Skin of body (tissue), 2 donors: ENCODE measurements around the gene VPS54. TPM values are rescaled to one million over a fixed set of nuclear protein-coding genes. Genes with fewer than 3 reads are reported as not detected.
A peak's percentile ranks its signal among the peaks of the same experiment; 100 is the strongest.

ENCODE experiments used
- DNase-seq: peaks from one replicate; lab custom pipeline; 2025; lab: John Stamatoyannopoulos, UW
- total RNA-seq: library from RNA; depleted of rRNA; stranded (reverse); fragments of >200 nt; gene quantifications from one replicate; pipeline ENCODE4 v1.2.3, GENCODE V29; 2014

The VPS54 gene, protein sequence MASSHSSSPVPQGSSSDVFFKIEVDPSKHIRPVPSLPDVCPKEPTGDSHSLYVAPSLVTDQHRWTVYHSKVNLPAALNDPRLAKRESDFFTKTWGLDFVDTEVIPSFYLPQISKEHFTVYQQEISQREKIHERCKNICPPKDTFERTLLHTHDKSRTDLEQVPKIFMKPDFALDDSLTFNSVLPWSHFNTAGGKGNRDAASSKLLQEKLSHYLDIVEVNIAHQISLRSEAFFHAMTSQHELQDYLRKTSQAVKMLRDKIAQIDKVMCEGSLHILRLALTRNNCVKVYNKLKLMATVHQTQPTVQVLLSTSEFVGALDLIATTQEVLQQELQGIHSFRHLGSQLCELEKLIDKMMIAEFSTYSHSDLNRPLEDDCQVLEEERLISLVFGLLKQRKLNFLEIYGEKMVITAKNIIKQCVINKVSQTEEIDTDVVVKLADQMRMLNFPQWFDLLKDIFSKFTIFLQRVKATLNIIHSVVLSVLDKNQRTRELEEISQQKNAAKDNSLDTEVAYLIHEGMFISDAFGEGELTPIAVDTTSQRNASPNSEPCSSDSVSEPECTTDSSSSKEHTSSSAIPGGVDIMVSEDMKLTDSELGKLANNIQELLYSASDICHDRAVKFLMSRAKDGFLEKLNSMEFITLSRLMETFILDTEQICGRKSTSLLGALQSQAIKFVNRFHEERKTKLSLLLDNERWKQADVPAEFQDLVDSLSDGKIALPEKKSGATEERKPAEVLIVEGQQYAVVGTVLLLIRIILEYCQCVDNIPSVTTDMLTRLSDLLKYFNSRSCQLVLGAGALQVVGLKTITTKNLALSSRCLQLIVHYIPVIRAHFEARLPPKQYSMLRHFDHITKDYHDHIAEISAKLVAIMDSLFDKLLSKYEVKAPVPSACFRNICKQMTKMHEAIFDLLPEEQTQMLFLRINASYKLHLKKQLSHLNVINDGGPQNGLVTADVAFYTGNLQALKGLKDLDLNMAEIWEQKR
- total RNA-seq: 34.3 TPM

DNA sequence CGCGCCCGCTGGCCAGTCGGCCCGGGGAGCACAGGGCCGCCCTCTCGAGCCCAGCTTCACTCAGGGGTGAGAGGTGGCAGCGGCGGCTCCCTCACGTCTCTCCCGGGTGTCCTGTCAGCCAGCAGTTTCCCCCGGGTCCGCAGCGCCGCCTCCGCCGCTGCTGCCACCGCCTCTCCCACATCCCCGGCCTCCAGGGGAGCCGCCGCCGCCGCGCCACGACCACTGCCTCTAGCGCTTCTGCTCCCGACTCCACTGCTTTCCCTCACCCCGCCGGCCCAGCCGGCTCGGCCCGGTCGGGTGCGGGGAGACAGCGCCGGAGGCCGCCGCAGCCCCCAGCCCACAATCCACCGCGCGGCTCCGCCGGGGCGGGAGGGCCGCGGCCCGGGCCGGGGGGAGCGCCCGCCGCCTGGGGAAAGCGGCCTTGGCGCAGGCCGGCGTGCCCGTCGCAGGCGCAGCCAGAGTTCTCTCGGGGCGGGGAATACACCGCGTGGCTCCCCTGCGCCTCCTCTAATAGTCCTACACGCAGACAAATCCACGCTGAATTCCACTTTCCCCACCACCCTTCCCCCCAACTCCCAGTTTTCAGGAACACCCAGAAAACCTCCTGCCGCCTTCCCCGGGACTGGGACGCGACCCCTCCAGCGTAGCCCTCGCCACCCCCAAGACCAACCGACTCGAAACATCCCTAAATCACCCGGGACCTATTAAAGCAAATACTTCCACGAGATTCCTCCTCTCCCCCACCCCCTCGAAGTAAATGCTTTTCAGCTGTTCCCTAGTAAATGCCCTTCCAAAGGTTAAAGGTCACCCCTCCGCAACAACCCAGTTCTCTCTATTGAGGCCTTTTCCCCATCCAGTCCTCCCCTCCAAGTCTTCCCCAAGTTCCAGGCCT lies at the start of gene VPS54:
Gene VPS54 (minus strand): TSS at position 346 of the 892 bp plus-strand sequence. CDS start 35,429 bp downstream, outside the sequence.
- DNase-seq: peak; percentile 61

DNA sequence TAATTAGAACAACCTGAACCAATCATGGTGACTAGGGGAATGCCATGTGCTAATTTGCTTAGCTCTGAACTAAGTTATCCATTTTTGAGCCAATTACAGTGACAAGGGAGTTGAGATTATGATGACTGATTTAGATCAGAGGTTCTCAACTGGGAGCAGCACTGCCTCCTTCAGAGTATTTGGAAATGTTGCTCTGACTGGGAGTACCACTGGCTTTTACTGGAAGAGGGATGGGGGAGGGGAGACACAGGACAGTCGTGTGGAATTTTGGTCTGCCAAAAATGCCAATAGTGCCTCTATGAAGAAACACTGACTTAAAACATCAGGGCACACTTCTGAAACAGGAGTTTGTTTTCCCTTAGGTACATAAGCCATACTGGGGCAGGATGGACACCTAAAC lies 48.1 kb upstream of the VPS54 start:
- no peak for DNase-seq

DNA sequence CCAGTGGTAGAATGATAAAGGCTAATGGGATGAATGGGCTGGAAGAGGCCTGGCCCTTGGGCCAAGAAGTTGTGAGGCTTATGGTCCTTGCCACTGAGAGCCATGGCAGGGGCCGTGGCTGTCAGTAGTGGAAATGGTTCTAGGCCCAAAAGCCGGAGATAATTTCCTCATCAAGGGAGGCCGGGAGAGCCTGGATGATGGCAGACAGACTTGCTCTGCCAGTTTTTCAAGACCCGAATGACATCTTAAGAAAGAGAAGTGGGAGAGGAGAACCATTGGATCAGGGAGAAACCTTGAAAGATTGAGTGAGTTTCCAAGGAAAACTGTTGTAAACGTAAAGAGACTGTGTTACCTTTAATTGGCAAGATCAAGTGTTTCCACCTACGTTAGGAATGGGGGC lies 46.3 kb upstream of the VPS54 start:
- DNase-seq: no peak

DNA sequence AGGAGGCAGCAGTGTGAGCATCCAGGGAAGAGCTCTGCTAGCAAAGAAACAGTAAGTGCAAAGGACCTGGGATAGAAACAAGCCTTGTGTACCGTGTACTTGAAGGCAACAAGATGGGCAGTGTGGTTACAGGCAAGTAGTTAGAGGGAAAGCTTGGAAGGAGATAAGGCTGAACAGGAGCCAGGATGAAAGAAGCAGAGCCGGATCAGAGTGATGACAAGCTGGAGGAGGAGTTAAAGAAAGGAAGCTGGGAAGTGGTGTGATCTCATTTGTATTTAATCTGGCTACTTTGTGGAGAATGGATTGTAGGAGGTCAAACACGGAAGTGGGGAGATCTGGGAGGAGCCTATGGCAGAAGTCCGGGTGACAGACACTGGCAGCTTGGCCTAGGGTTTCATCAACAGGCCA lies 44.7 kb upstream of the VPS54 start:
- no peak for DNase-seq

DNA sequence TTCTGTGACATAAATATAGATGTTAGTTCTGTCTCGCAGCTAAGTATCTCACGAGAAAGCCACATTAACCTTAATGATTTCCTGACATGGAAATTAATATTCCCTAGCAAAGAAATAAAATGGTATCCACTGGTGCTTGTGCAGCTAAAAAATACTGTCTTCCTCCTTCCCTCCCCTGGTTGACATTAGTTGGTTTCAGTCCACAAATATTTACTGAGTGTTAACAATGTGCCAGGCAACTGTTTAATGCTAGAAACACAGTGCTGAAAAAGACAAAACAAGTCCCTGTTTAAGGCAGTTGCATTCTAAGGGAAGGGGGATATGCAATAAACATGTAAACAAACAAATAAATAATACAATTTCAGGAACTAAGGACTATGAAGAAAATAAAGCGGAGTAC lies 44.2 kb upstream of the VPS54 start:
- no peak for DNase-seq

DNA sequence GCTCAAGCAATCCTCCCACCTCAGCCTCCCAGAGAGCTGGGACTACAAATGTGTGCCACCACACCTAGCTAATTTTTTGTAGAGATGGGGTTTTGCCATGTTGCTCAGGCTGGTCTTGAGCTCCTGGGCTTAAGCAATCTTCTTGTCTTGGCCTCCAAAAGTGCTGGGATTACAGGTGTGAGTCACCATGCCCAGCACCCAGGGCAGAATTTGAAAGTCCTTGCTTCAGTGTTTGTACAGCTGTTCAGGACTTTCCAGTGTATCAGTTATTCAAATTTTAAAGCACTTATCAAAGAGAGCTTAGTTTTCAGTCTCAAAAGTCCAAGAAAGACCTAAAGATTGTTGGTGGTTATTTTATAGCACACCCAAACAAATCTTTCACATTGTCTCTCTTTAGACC lies 43.6 kb upstream of the VPS54 start:
- no peak for DNase-seq

DNA sequence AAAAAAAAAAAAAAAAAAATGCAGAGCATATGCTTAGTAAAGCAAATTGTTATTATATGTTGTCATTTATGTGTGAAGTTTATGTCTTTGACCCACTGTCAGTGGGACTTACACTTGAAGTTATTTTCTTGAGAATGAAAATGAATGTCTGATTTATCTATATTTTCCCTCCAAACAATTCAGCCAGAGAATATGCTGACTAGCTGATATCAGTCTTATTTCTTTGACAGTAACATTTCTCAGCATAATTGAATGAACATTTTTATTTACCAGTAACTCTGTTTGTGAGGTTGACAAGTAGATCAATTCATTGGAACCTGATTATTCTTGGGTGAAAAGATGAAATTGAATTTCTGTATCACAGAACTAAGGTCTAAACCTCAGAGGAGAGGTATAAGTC lies 40.0 kb upstream of the VPS54 start:
- DNase-seq: no peak

DNA sequence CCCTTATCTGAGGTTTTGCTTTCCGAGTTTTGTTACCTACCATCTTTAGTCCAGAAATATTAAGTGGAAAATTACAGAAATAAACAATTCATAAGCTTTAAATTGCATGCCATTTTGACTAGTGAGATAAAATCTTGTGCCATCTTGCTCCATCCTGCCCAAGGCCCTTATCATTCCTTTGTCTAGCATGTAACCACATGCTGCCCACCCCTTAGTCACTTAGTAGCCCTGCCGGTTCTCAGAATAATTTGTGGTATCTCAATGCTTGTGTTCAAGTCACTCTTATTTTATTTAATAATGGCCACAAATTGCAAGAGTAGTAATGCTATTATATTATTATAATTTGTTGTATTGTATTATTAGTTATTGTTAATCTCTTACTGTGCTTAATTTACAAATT lies 36.8 kb upstream of the VPS54 start:
- no peak for DNase-seq

DNA sequence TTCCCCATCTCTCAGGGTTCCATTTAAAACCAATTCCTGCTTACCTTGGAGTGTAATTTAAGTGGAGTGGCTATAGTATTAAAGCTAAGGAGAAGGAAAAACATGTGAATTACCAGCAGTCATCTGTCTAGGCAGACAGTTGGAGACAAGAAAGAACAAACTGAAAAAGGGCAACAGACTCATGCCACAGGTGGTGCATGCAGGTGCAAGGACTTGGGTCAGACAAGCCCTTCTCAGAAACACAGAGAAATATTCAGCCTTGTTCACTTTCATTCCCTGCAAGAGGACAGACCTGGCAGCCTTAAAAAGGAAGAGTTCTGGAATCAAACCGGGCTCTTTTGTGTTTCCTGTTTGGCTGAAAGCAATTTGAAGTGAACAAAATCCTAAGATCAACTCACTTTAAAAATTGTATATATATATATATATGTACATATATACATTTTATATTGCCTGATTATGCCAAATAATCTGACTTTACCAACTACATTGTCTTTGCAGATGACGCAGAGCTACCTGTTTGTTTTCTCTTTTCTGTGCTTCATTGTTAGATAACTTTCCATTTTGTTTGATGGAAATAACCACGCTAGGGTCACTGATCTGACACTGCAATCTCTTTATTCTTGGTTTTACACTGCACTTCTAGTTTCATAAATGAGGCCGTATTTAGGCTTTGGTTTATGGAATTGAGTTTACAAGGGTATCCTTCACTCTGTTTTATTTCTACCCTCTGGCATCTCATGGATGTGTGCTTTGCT lies 35.1 kb upstream of the VPS54 start:
- no peak for DNase-seq

DNA sequence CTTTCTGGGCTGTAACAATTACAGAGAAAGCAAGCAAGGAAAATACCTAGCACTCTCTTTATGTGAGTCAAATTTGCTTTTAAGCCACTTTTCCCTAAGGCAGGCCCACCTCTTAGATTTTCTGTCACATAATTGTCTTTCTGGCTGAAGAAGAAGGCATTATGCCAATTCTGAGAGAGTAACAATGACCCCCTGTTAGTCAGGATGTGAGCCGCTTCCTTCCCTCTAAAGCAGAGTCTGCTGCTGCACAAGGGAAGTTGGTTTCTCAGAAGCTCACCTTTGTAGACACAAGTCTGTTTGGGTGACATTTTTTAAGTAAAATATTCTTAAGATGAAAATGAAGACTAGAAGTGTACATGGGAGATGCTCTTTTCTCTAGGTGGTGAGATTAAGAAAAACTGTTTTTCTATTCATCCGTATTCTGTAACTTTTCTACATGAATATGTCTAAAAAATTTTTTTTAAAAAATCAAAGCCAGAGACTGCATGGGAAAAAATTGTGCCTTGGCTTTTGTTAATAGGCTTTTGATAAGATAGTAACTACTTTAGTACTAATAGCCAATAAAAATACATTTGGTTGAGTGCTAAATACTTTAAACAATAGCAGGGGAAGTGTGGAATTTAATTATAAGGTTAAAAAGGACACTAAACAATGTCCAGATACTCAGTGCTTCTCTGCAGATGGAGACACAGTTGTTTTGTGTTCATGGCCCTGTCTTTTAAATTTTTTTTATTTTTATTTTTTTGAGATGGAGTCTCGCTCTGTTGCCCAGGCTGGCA lies 33.4 kb upstream of the VPS54 start:
- DNase-seq: no peak

DNA sequence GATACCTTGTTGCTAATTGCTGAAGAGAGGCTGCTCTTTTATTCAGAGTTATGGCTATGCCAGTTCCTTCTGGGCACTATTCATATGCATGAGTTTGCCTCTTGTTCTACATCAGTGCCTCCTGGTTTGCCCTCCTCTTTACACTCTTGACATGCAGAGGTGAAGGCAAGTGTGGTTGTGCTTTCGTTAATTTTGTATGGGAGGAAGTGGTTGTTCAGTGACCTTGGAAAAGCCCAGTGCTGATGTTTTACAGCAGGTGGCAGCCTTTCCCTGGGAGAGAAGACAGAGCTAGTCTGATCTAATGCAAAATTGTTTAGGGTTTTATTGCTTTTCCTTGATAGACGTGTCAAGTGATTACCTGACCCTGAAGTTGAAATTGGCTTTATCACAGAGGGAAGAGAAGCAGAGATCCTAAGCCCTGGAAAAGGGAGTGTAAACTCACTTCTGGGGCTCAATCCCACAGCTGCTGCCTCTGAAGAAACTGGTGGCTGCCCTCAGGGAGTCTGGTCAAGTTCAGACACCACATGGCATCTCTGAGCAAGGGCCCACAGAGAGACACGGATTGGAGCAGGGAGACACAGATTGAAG lies 30.5 kb upstream of the VPS54 start:
- peak; percentile 61 for DNase-seq

DNA sequence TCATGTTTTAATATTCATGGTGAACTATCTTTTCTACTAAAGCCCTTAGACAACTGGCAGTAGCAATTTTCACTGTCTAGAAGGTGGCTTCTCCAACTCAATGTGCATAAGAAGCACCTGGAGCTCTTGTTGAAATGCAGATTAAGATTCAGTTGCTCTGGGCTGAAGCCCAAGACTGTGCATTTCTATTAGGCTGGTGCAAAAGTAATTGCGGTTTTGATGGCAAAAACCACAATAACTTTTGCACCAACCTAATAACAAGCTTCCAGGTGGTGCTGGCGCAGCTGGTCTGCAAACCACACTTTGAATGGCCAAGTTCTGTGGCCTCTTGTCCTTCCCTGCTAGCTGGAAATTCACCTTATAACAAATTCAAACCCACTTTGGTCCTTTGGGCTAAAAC lies 26.7 kb upstream of the VPS54 start:
- DNase-seq: no peak

DNA sequence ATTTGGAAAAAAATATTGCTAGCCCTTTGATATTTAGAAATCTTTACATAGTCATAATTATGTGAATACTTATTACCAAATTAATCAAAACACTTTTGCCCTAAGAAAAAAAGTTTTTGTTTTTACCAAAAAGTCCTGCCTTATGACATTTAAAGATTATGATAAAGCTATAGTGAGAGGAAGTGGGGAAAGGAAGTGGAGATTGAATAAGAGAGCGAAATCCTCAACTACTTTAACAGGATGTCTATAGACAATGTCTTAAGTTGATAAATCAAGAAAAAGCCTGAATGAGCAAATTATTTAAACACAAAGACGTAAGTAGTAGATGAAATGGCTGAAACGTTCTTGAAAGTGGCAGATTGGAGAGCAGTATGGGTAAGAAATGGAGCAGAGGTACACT lies 20.9 kb upstream of the VPS54 start:
- DNase-seq: no peak

DNA sequence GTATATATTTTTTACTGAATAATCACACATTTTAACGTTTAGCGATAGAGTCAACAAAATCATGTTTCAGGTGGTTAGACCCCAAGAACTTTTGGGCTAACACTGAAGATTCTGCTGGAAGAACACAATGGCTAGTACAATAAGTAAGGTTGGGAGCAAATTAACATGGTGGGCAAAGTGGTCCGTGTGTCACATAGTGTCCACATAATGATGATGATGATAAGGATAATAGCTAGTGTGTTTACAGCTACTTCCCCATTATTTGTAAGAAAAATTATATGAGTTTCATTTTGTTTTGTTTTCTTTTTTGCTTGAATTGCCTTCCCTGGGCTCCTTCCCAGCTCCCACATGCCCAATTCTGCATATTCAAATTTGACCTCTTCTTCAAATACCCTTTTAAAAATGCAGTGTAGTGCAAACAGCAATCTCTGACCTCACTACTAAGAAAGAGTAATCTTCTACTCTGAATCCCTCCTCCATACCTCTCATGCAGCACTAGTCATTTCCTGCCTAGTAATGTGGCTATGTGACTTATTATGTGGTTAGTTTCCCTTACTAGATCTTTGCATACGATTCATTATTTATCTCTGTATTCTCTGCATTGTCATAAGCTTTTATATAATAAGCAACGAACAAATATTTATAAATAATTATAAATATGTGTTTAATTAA lies 16.9 kb upstream of the VPS54 start:
- no peak for DNase-seq

DNA sequence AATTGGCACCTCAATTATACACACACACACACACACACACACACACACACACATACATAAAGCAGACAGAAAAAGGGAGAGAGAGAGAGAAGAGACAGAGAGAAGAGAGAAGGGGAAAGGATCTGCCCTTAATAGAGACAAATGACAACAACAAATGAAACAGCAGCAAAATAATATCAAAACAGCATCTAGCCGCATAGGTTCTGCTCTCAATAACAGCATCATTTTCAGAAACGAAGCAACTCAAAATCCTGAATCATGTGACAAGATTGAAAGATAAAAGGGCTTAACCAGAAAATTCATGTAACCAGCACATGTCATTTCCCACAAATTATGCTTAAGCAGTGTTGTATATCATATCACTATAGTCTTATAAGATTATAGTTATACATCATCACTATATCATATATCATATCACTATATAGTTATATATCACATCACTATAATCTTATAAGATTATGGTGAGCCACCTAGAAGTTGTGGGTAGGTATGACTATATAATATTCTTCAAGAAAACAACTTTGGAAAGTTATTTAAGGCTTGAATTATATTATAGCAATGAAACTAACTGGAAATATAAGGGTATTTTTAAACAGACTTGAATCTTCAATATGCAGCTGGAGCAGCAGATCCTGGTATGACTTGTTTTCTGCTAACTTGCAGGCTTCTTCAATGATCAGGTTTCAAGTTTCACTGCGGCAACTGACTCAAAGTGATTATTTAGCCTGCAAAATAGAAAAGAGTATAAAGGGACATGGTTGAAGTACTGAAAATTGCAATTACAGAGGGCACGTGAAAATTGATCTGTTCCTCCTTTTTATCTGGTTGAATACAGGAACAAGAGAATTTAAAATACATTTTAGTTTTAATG lies 16.1 kb upstream of the VPS54 start:
- DNase-seq: no peak

DNA sequence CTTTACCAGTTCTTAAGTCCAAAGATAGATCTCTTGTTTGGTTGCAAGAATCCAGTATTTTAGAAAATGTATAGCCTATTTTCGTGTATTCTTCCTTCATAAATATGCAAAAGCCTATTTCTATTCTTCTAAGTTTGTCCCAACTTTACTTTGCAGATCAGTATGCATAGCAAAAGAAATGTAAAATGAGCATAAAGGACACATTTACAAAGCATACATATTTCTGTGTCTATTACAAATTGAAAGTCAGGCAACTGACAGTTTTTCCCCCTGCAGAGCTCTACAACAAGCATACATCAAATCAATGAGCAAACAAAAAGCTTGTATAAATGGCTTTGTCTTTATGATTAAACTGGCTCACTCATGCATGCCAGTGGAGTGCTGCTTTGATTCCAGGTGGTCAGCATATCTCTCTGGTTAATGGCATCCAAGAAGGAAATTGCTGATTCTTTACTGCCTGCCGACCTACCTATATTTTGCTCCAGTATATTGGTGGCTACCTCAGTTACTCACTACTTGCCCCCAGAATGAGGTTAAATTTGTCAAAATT lies 10.0 kb upstream of the VPS54 start:
- no peak for DNase-seq

DNA sequence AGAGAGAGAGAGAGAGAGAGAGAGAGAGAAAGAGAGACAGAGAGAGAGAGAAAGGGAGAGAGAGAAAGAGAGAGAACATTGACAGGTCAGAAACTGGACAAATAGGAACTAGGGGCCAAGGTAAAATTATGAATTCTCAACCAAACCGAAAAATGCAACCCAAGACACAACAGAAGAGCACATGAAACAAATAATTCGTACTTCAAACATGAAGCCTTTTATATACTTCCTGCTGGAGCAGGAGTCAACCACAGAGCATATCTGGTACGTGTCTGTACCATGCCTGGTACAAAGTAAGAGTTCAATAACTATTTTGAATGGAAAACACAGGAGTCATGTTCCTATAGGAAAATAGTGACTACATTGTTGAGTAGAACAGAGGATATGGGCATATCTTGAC lies 6.5 kb upstream of the VPS54 start:
- no peak for DNase-seq
